ENCODE results near the gene SLC66A3.
"Not testable (repeated sequence)": the region's sequence is repeated elsewhere in the genome, so short reads cannot be mapped to it uniquely, and the experiment has no call there.

The SLC66A3 gene

GRCh38 chr2:11161747-11162146, 6.5 kb downstream of the SLC66A3 start:
- Histone ChIP-seq H3K27me3 (ENCODE audit: control insufficient read depth, insufficient read depth, low read length, poor library complexity, severe bottlenecking) (peaks cover 2% of the 10 kb centered on the region), H3K4me3 (ENCODE audit: insufficient read depth, low read depth, low read length) (no peak overlapping the region), H3K4me1 (ENCODE audit: control insufficient read depth, insufficient read depth, low read length) (peaks cover 4% of the 10 kb centered on the region), H3K27ac (ENCODE audit: insufficient read depth, low read depth, low read length, poor library complexity, severe bottlenecking) (no peak overlapping the region), H3K9me3 (ENCODE audit: control insufficient read depth, low read length) (no peaks in the 10 kb centered on the region), H3K36me3 (ENCODE audit: control insufficient read depth, insufficient read depth, low read length) (no peaks in the 10 kb centered on the region)
- 97 to 98% methylated on average over 4 of the region's 4 CpGs for WGBS, 2 experiments

- Histone ChIP-seq H3K4me1 (ENCODE audit: control insufficient read depth, insufficient read depth, low read length) (peaks cover 9% of the 10 kb centered on the region), H3K27me3 (ENCODE audit: control insufficient read depth, insufficient read depth, low read length, poor library complexity, severe bottlenecking) (no peaks in the 10 kb centered on the region), H3K4me3 (ENCODE audit: insufficient read depth, low read depth, low read length) (no peak overlapping the region), H3K9me3 (ENCODE audit: control insufficient read depth, low read length) (no peaks in the 10 kb centered on the region), H3K27ac (ENCODE audit: insufficient read depth, low read depth, low read length, poor library complexity, severe bottlenecking) (no peak overlapping the region), H3K36me3 (ENCODE audit: control insufficient read depth, insufficient read depth, low read length) (no peaks in the 10 kb centered on the region)
- 91 to 95% methylated on average over 16 of the region's 16 CpGs for WGBS, 2 experiments
Measured at GRCh38 chr2:11163439-11164317, 8.4 kb downstream of the SLC66A3 start.

- H3K4me1 ChIP-seq (ENCODE audit: control insufficient read depth, insufficient read depth, low read length); H3K27ac ChIP-seq (ENCODE audit: insufficient read depth, low read depth, low read length, poor library complexity, severe bottlenecking); H3K27me3 ChIP-seq (ENCODE audit: control insufficient read depth, insufficient read depth, low read length, poor library complexity, severe bottlenecking); H3K4me3 ChIP-seq (ENCODE audit: insufficient read depth, low read depth, low read length); H3K36me3 ChIP-seq (ENCODE audit: control insufficient read depth, insufficient read depth, low read length); H3K9me3 ChIP-seq (ENCODE audit: control insufficient read depth, low read length): not testable (repeated sequence)
- 95 to 97% methylated on average over 28 of the region's 28 CpGs for WGBS, 2 experiments
Measured at GRCh38 chr2:11165046-11165445, 9.8 kb downstream of the SLC66A3 start.

- Histone ChIP-seq H3K27ac (ENCODE audit: insufficient read depth, low read depth, low read length, poor library complexity, severe bottlenecking) (no peak overlapping the region), H3K27me3 (ENCODE audit: control insufficient read depth, insufficient read depth, low read length, poor library complexity, severe bottlenecking) (no peaks in the 10 kb centered on the region), H3K9me3 (ENCODE audit: control insufficient read depth, low read length) (no peaks in the 10 kb centered on the region), H3K4me3 (ENCODE audit: insufficient read depth, low read depth, low read length) (no peak overlapping the region), H3K36me3 (ENCODE audit: control insufficient read depth, insufficient read depth, low read length) (no peaks in the 10 kb centered on the region), H3K4me1 (ENCODE audit: control insufficient read depth, insufficient read depth, low read length) (peaks cover 6% of the 10 kb centered on the region)
- 93% methylated on average over 10 of the region's 10 CpGs for WGBS, 2 experiments
Measured at GRCh38 chr2:11166476-11166875, 11.2 kb downstream of the SLC66A3 start.

GRCh38 chr2:11168488-11168887, 13.2 kb downstream of the SLC66A3 start:
- Histone ChIP-seq H3K9me3 (ENCODE audit: control insufficient read depth, low read length) (no peaks in the 10 kb centered on the region), H3K4me1 (ENCODE audit: control insufficient read depth, insufficient read depth, low read length) (peaks cover 6% of the 10 kb centered on the region), H3K27ac (ENCODE audit: insufficient read depth, low read depth, low read length, poor library complexity, severe bottlenecking) (no peak overlapping the region), H3K4me3 (ENCODE audit: insufficient read depth, low read depth, low read length) (no peak overlapping the region), H3K36me3 (ENCODE audit: control insufficient read depth, insufficient read depth, low read length) (no peaks in the 10 kb centered on the region), H3K27me3 (ENCODE audit: control insufficient read depth, insufficient read depth, low read length, poor library complexity, severe bottlenecking) (no peaks in the 10 kb centered on the region)
- WGBS, 2 experiments = 48 to 51% methylated on average over 9 of the region's 9 CpGs

GRCh38 chr2:11169333-11169732, 14.1 kb downstream of the SLC66A3 start:
- Histone ChIP-seq H3K9me3 (ENCODE audit: control insufficient read depth, low read length) (no peaks in the 10 kb centered on the region), H3K4me3 (ENCODE audit: insufficient read depth, low read depth, low read length) (no peak overlapping the region), H3K27ac (ENCODE audit: insufficient read depth, low read depth, low read length, poor library complexity, severe bottlenecking) (no peak overlapping the region), H3K36me3 (ENCODE audit: control insufficient read depth, insufficient read depth, low read length) (no peaks in the 10 kb centered on the region), H3K27me3 (ENCODE audit: control insufficient read depth, insufficient read depth, low read length, poor library complexity, severe bottlenecking) (no peaks in the 10 kb centered on the region), H3K4me1 (ENCODE audit: control insufficient read depth, insufficient read depth, low read length) (peaks cover 6% of the 10 kb centered on the region)
- WGBS, 2 experiments = 94 to 95% methylated on average over 13 of the region's 13 CpGs

GRCh38 chr2:11174222-11174621, 19.0 kb downstream of the SLC66A3 start:
- Histone ChIP-seq H3K4me3 (ENCODE audit: insufficient read depth, low read depth, low read length) (no peak overlapping the region), H3K9me3 (ENCODE audit: control insufficient read depth, low read length) (no peaks in the 10 kb centered on the region), H3K4me1 (ENCODE audit: control insufficient read depth, insufficient read depth, low read length) (no peaks in the 10 kb centered on the region), H3K36me3 (ENCODE audit: control insufficient read depth, insufficient read depth, low read length) (no peaks in the 10 kb centered on the region), H3K27me3 (ENCODE audit: control insufficient read depth, insufficient read depth, low read length, poor library complexity, severe bottlenecking) (no peaks in the 10 kb centered on the region), H3K27ac (ENCODE audit: insufficient read depth, low read depth, low read length, poor library complexity, severe bottlenecking) (no peak overlapping the region)
- WGBS, 2 experiments = 93 to 96% methylated on average over 9 of the region's 9 CpGs

- no peaks in the 10 kb centered on the region for H3K36me3 ChIP-seq (ENCODE audit: control insufficient read depth, insufficient read depth, low read length)
Measured at GRCh38 chr2:11175293-11175795, 20.1 kb downstream of the SLC66A3 start.

GRCh38 chr2:11177871-11178690, 22.8 kb downstream of the SLC66A3 start:
- H3K4me1 ChIP-seq (ENCODE audit: control insufficient read depth, insufficient read depth, low read length) = no peaks in the 10 kb centered on the region
- WGBS, 2 experiments = 71 to 79% methylated on average over 4 to 5 of the region's 5 CpGs
- H3K27me3 ChIP-seq (ENCODE audit: control insufficient read depth, insufficient read depth, low read length, poor library complexity, severe bottlenecking) = no peaks in the 10 kb centered on the region
- H3K4me3 ChIP-seq (ENCODE audit: insufficient read depth, low read depth, low read length) = no peak overlapping the region
- H3K36me3 ChIP-seq (ENCODE audit: control insufficient read depth, insufficient read depth, low read length) = no peaks in the 10 kb centered on the region
- H3K27ac ChIP-seq (ENCODE audit: insufficient read depth, low read depth, low read length, poor library complexity, severe bottlenecking) = no peak overlapping the region
- no peaks in the 10 kb centered on the region for H3K9me3 ChIP-seq (ENCODE audit: control insufficient read depth, low read length)

More at GRCh38 chr2:11175293-11175795, 20.1 kb downstream of the SLC66A3 start:
- no peak overlapping the region for H3K4me3 ChIP-seq (ENCODE audit: insufficient read depth, low read depth, low read length)
- no peaks in the 10 kb centered on the region for H3K9me3 ChIP-seq (ENCODE audit: control insufficient read depth, low read length)
- no peaks in the 10 kb centered on the region for H3K27me3 ChIP-seq (ENCODE audit: control insufficient read depth, insufficient read depth, low read length, poor library complexity, severe bottlenecking)
- WGBS, 2 experiments = 92 to 95% methylated on average over 6 of the region's 6 CpGs
- H3K27ac ChIP-seq (ENCODE audit: insufficient read depth, low read depth, low read length, poor library complexity, severe bottlenecking) = no peak overlapping the region
- H3K4me1 ChIP-seq (ENCODE audit: control insufficient read depth, insufficient read depth, low read length) = no peaks in the 10 kb centered on the region

- no peaks in the 10 kb centered on the region for H3K9me3 ChIP-seq (ENCODE audit: control insufficient read depth, low read length)
- H3K4me3 ChIP-seq (ENCODE audit: insufficient read depth, low read depth, low read length) = no peak overlapping the region
- H3K27ac ChIP-seq (ENCODE audit: insufficient read depth, low read depth, low read length, poor library complexity, severe bottlenecking) = no peak overlapping the region
- WGBS, 2 experiments = 87 to 96% methylated on average over 4 of the region's 4 CpGs
- H3K36me3 ChIP-seq (ENCODE audit: control insufficient read depth, insufficient read depth, low read length) = no peaks in the 10 kb centered on the region
- no peaks in the 10 kb centered on the region for H3K27me3 ChIP-seq (ENCODE audit: control insufficient read depth, insufficient read depth, low read length, poor library complexity, severe bottlenecking)
- H3K4me1 ChIP-seq (ENCODE audit: control insufficient read depth, insufficient read depth, low read length) = no peaks in the 10 kb centered on the region
Measured at GRCh38 chr2:11179196-11179595, 23.9 kb downstream of the SLC66A3 start.

Data from ectodermal cell (in vitro differentiated cells).